ENCODE results near the gene ARMC7.
"Not testable (repeated sequence)": the region's sequence is repeated elsewhere in the genome, so short reads cannot be mapped to it uniquely, and the experiment has no call there.

The ARMC7 gene

DNA sequence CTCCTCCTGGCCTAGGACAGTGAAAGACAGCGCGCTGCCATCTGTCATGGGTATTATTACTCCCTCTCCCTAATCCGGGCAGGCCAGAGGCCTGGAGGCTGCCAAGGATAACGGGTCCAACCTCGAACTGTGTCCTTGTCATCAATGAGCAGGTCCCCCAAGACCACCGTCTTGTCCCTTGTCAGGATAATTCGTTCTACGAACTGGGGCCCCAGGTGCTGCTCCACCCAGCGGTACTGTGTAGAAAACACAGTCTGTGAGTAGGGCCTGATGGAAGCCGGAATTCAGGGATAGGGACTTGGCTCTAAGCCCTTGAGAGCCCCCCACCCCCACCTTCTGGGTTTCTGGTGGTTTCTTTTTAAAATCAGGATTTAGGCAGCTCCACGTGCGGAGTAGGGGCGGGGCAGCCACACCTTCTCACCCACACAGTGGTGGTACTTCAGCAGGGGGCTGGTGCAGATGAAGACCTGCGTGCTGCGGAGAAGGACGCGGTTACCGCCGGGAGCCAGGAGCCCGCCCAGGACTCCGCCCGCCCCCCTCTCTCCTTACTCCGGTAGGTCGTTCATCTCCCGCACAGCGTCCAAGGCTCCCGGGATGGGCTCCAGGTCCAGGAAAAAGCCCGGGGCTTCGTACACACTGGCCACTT is 21.0 kb downstream of the ARMC7 start:
- peak; percentile 36 for DNase-seq

DNA sequence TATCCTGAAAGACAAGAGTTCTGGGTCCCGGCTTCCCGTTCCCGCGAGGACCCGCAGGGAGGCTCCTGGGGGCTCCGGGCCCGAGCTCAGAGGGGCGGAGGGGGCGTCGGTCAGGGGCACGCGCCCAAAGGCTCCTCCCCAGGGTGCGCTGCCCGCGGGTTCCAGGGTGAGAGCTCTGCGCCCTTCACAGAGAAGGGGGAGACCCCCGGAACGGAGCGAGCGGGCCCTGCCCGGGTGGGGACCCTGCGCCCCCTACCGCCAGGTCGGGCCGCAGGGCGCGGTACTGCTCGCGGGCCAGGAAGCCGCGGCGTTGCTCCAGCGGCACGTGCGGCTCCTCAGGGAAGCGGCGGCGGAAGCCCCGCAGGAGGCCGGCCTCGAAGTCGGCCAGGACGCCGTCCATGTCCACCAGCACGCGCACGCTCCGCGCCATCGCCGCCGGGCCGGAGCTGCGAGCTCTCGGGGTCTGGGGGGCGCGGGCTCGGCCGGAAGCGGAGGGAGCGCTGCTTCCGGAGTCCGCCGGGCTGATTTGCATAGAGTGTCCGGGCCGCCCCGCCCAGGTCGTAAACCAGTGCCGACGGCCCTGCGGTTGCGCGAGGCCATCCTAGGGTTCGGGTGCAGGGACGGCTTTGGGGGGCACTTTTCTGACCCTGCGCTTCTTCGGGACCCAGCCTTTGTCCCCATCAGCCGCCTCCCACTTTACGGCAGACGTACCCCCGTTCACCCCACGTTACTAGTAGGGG is 21.7 kb downstream of the ARMC7 start, which contains the start of gene NT5C:
Gene NT5C, minus strand, starts transcription at position 465 of the 740 bp plus-strand sequence. Its CDS starts 35 bp downstream, at position 430.
- DNase-seq: peak; percentile 58

DNA sequence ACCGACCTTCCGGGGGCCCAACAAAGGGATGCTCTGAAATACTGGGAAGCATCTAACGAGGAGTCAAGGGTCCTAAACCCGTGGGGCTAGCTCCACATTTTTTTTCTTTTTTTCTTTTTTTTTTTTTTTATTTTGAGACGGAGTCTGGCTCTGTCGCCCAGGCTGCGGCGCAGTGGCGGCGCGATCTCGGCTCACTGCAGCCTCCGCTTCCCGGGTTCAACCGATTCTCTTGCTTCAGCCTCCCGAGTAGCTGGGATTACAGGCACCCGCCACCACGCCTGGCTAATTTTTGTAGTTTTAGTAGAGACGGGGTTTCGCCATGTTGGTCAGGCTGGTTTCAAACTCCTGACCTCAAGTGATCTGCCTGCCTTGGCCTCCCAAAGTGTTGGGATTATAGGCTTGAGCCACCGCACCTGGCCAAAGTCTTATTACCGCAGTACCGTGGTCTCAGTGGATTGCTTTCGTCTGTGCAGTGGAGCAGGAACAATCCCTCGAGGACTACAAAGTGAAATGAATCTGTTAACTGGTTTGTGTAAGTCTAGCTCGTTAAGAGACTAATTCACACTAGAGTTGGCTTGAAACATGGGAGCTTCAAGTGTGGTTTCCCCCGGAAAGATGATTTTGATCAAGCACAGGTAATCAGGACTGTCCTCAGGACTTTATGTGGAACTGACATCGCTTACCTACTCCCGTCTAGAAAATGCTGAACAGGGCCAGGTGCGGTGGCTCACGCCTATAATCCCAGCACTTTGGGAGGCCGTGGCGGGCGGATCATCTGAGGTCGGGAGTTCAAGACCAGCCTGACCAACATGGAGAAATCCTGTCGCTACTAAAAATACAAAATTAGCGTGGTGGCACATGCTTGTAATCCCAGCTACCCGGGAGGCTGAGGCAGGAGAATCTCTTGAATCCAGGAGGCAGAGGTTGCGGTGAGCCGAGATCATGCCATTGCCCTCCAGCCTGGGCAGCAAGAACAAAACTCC is 22.5 kb downstream of the ARMC7 start:
- DNase-seq: not testable (repeated sequence)

DNA sequence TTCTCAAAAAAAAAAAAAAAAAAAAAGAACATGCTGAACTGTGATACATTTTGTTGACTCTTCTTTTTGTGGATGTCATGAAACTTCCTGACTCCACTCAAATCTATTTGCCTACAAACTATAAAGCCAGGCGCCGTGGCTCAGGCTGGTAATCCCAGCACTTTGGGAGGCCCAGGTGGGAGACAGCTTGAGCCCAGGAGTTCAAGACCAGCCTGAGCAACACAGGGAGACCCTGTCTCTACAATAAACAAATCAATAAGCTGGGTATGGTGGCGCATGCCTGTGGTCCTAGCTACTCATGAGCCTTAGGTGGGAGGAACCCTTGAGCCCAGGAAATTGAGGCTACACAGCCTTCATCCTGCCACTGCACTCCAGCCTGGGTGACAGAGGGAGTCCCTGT is 23.2 kb downstream of the ARMC7 start:
- no peak for DNase-seq

DNA sequence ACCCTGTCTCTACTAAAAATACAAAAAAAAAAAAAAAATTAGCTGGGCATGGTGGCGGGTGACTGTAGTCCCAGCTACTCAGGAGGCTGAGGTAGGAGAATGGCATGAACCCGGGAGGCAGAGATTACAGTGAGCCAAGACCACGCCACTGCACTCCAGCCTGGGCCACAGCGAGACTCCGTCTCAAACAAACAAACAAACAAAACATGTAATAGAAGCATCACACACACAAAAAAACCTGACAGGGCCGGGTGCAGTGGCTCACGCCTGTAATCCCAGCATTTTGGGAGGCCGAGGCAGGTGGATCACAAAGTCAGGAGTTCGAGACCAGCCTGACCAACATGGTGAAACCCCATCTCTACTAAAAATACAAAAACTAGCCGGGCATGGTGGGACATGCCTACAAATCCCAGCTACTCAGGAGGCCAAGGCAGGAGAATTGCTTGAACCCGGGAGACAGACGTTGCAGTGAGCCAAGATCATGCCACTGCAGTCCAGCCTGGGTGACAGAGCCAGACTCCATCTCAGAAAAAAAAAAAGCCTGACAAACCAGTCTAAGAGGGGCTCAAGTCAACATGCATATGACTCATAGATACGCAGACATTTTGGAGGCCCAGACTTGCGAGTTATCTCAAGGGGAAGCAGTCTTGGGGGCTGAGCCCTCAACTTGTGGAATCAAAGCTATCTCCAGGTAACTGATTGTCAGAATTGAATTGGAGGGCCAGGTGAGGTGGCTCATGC is 24.0 kb downstream of the ARMC7 start:
- not testable (repeated sequence) for DNase-seq

DNA sequence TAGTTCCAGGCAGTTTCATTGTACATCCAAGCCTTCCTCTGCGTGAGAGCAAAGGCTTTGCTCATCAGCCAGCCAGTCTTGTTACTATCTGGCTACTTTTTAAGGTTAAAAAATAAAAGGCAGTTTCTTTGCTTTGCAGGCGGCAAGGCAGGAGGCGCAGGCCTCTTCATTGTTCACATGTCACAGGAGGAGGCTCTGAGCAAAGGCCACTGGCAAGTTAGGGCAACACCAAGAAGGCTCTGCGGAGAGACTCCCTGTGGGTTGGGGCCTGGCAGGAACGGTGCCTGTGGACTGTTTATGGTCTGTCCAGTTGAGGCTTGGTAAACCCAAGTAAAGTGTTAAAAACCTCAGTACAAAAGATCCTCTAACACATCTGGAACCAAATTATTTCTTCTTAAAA is 25.7 kb downstream of the ARMC7 start:
- DNase-seq: no peak

DNA sequence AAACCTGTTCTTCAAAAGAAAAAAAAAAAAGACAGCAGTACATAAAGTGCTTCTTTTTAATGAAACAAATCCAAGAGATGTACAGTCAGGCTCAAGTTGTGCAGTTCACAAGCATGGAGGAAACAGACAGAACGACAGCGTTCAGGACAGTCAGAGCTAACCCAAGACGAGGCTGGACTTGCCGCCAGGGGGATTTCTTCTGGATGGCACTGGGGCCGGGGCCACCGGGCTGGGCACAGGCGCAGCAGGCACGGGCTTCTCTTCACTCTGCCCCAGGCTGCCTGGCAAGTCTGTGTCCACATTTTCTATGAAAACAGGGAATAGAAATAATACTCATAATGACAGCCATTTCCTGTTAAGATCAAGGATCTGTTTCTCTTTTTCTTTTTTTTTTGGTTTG is 26.2 kb downstream of the ARMC7 start:
- no peak for DNase-seq

DNA sequence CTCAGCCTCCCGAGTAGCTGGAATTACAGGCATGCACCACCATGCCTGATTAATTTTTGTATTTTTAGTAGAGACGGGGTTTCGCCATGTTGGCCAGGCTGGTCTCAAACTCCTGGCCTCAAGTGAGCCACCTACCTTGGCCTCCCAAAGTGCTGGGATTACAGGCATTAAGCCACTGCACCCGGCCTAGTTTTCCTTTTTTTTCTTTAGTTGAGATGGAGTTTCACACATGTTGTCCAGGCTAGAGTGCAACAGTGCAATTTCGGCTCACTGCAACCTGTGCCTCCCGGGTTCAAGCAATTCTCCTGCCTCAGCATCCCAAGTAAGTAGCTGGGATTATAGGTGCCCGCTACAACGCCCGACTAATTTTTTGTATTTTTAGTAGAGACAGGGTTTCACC is 28.0 kb downstream of the ARMC7 start:
- DNase-seq: not testable (repeated sequence)

DNA sequence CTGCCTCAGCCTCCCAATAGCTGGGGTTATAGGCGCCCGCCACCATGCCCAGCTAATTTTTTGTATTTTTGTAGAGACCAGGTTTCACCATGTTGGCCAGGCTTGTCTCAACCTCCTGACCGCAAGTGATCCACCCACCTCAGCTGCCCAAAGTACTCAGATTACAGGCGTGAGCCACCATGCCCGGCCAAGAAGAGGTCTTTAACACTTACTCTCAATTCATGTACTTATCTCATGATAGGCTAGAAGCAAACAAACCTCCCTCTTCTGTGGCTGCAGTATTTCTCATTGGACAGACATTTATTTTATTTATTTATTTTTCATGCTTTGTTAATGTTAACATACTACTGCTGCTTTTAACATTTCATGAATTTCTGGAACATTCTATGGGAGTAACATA is 28.8 kb downstream of the ARMC7 start:
- no peak for DNase-seq

DNA sequence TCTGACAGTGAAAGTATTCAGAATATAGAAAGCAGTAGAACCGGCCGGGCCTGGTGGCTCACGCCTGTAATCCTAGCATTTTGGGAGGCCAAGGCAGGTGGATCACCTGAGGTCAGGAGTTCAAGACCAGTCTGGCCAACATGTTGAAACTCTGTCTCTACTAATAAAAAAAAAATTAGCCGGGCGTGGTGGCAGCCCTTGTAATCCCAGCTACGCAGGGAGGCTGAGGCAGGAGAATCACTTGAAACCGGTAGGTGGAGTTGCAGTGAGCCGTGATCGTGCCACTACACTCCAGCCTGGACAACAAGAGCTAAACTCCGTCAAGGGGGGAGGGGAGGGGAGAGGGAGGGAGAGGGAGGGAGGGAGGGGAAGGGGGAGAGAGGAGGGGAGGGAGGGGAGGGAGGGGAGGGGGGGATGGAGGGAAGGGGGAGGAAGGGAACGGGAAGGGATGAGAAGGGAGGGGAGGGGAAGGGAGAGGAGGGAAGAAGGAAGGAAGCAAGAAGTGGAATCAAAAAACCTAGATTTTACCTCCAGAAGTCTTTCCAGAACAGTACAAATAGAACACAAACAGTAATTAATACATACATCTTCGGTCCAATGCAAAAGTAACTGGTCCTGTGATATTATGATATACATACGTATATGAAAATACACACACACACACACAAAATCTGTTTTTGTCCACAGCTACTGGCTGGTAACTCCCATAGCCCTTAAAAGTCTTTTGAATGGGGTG is 32.6 kb downstream of the ARMC7 start:
- DNase-seq: no peak

DNA sequence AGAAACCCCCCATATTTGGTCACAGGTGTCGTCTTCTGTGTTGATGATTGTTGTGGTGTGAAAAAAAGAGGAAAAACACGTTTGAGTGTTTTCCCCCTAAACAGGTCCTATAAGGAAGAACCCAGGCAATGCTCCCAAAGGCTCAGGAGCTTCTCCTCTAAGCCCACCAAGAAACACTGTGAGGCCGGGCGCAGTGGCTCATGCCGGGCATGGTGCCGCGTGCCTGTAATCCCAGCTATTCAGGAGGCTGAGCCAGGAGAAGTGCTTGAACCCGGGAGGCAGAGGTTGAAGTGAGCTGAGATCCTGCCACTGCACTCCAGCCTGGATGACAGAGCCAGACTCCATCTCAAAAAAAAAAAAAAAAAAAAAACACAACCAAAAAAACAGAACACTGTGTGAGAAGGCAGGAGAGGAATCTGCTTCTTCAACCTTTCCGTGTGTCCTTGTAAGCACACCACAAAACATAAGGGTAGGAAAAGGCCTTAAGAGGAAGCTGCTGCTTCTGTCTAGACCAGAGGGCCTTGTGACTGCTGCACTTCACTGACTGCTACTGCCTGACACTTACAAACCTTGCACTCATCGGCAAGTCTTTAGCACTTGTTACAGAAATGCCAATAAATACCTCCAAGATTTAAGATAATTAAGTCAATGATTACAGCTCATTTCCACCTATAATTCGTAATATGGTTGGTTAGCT is 35.2 kb downstream of the ARMC7 start:
- DNase-seq: no peak

DNA sequence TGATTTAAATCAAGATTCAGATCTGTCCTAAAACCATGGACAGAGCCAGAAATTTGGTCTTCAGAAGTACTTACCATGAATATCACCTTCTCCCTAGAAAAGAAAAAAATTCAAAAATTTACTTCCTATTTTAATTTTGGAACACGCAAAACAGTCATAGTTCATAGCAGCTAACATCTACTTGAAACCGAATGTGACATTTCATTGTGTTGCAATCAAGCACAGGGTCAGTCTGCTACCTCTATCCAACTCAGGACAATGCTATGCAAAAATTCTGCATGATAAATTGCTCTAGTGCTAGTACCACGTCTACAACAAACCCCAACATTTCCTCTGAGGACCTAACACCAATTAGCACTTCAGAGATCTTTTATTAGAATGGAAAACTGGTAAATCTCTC is 36.8 kb downstream of the ARMC7 start:
- DNase-seq: no peak

DNA sequence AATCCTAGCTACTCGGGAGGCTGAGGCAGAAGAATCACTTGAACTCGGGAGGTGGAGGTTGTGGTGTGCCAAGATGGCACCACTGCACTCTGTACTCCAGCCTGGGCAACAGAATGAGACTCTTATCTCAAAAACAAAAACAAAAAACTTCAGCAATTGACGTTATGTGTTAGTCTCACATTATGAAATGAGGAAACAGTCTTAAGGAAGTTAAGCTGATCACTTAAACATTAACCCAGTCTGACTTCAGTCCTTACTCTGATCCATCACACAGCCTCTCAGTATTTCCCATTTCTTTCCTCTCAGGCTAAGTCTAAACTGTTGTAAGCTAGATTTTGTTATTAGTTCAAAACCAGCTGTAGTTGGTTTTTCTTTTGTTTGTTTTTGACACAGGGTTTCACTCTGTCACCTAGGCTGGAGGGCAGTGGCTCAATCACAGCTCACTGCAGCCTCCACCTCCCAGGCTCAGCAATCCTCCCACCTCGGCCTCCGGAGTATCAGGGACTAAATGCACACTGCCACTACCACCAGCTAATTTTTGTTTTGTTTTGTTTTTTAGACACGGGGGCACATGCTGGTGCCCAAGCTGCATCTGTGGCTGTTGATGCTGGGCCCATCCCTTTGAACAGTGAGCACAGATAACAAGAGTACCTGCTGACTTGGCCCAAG is 38.2 kb downstream of the ARMC7 start:
- no peak for DNase-seq

DNA sequence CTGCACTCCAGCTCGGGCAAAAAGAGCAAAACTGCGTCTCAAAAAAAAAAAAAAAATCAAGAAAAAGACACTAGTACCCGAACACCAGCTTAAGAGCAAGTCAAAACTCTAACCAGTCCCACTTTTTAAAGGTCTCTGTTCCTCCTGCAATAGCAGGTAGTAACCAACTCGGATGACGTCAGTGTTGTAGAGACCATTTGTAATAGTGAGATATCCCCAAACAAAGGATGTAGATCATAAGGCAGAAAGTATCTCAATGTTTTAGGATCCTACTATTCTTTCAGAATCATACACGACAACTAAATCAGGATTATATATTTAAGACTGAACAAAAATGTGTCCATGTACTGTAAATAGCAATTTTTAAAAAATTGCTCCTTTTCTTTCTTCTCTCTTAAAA is 42.2 kb downstream of the ARMC7 start:
- DNase-seq: no peak

DNA sequence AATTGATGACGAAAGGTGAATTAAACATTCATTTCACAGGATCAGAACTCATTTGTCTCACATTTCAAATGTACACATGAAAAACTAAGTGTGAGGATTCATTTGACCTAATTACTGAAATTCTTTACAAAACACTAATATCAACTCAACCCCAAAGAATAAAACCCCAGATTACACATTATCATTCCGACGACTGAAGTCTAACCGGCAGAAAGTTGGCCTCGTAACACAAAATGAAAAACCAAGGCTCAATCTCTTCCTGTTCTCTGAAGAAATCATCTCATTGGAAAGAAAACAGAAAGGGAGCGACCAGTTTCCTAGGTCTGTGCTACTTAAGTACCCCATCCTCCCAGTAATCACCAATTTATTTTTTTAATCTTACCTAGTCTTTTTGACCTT is 42.8 kb downstream of the ARMC7 start:
- no peak for DNase-seq

DNA sequence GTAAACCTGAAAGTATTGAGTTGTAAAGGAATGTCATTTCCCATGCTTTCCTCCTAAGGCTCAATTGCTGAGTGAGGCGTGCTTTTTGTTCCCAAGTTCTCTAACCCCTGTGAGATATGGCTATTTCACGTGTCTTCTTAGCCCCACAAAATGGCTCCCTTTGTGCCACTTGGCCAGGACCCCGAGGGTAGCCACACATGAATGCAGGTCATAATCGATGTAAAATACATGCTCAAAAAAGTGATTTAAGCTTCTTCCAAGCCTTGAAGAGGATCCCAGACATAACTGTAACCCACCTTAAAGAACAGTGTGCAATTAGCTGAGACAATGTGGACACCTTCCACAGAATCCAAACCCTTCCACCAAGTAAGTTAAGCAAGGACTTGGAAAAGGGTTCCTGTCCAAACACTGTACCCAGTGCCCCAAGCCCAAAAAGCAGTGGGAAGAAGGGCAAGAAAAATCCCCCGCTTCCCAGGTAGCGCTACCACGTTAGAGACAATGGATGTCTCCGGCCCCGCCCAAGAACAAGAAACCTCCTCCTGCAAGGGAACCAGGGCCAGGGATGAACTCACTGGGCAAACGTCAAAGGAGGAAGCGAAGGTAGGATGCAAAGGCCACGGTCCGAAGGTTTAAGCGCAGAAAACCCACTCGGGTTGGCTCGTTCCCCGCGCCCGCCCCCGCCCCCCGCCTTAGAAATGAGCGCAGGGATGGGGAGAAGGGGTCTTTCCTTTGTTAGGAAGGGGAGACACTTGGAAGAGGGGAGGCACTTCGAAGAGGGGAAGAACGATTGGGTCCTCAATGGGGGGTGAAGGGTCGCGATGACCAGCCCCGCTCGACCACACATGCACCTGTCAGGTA is 43.4 kb downstream of the ARMC7 start:
- DNase-seq: no peak

DNA sequence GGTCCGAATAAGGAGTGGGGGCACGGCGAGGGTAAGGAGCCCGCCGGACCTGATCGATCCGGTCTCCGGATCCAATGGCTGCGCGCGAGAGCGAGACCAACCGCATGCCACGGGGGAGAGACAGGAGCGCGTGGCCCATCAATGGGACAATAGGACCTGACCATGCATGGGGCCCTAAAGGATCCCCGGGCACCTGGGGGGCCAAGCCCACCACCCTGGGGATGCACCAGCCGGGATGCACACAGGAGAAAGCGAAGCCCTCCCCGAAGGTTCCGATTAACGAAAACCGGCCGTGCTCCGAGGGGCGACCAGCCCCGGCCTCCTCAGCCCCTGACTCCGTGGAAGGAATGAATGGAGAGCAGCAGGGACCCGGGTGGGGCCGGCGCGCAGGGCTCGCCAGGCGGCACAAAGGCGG is 44.0 kb downstream of the ARMC7 start:
- DNase-seq: no peak

DNA sequence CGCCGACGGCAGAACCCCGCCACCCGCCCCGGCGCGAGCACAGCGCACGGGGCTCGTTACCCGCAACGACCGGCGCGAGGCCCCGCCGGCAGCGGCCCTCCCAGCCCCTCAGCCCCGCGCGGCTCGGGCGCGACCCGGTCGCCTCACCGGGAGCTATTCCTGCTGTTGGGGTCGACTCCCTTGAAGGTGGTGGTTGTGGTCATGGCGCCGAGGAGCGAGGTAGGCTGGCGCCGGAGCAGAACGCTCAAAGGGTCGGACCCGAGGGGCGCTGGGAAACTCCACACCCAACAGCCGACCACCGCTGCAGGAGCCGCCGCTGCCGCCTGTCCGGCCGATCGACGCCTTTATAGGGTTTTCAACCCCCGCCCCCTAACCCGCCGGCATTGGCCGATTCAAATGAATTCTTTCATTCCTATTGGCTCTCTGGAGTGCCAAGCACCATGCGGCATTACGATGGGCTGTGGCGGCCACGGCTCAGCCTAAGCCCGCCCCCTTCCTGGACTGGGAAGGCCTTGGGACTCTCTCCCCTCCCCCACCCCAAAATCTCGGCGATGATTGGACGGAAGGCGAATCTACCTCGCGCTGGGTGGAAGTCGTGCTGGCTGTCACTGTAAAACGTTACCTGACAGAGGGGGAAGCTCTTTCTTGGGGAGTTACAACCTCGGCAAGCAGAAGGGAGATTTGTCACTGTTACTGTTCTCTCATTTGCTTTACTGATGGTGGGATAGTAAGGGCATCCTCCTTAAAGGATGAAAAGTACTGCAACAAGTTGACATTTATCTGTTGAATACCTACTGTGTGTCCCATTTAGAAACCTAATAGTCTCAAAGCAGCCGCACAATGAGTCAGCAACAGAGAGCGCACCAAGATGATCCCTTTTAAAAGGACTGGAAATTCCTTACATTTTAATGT is 44.7 kb downstream of the ARMC7 start, which contains the start of gene JPT1:
Gene JPT1, minus strand, starts transcription at position 318 of the 912 bp plus-strand sequence. Its CDS starts 115 bp downstream, at position 203.
- peak; percentile 98 for DNase-seq

Measured in activated gamma-delta T cell treated with Interleukin-2 at 50 U/mL for 16 hours (primary cell).